ENCODE results near the gene ARHGAP8. TPM values are rescaled to one million over a fixed set of nuclear protein-coding genes. Genes with fewer than 3 reads are reported as not detected.

Gene ARHGAP8
- total and polyA plus RNA-seq, 2 donors (not counting 1 experiment from before 2014, with no cell fraction given): 0.37 TPM; not detected in 1

GRCh38 chr22:44707178-44707577 is 45.2 kb upstream of the ARHGAP8 start:
- Histone ChIP-seq H3K9me3 (ENCODE audit: control extremely low read depth in 1 of 3, control insufficient read depth in 2 of 3, insufficient read depth in 1 of 3, low read length in 2 of 3) (peaks cover 0 to 5% (median 0%) of the 10 kb centered on the region in 3 donors), H3K4me3 (ENCODE audit: control extremely low read depth in 1 of 5, extremely low read depth in 1 of 5, insufficient read depth in 1 of 5, low read depth in 2 of 5, low read length in 4 of 5) (no peak overlapping the region), H3K79me2 (ENCODE audit: control insufficient read depth, insufficient read depth, low read length) (peaks cover 48% of the 10 kb centered on the region), H3K4me2 (replicated peaks; ENCODE audit: low read depth, low read length, poor library complexity, severe bottlenecking) (no peak overlapping the region), H3K36me3 (replicated peaks in 1 of 2; ENCODE audit: control extremely low read depth in 1 of 2, control insufficient read depth in 1 of 2, extremely low read depth in 1 of 2, insufficient read depth in 2 of 2, low read length in 1 of 2) (no peaks in the 10 kb centered on the region), H4K20me1 (ENCODE audit: control insufficient read depth, insufficient read depth, low read length, poor library complexity, severe bottlenecking) (peaks cover 13% of the 10 kb centered on the region), H3K27ac (ENCODE audit: low read length in 2 of 2) (no peak overlapping the region), H3K9ac (ENCODE audit: low read length) (no peak overlapping the region), H3K27me3 (replicated peaks in 1 of 4; ENCODE audit: control extremely low read depth in 1 of 4, control insufficient read depth in 3 of 4, insufficient read depth in 4 of 4, low read length in 3 of 4) (peaks cover 0 to 4% (median 0%) of the 10 kb centered on the region in 4 experiments), H2AFZ (ENCODE audit: insufficient read depth, low read depth, low read length, poor library complexity, severe bottlenecking) (no peak overlapping the region), H3K4me1 (ENCODE audit: control insufficient read depth in 2 of 2, insufficient read depth in 2 of 2, low read length in 2 of 2) (peaks cover 29 to 41% of the 10 kb centered on the region in 2 donors)
- Mint-ChIP-seq H3K27me3 (no peaks in the 10 kb centered on the region), H3K9me3 (ENCODE audit: insufficient read depth) (no peaks in the 10 kb centered on the region), H3K4me1 (peaks cover 34% of the 10 kb centered on the region), H3K27ac (no peak overlapping the region), H3K4me3 (no peak overlapping the region)
- ATAC-seq (ENCODE audit: low read depth): no peak
- no peak for TF ChIP-seq CTCF (IDR thresholded peaks at IDR 0.05)
- no peak for TF ChIP-seq EZH2 (IDR thresholded peaks at IDR 0.05; ENCODE audit: borderline replicate concordance, insufficient read depth, low read depth, low read length, poor library complexity, severe bottlenecking)
- intact Hi-C loops (cut with micrococcal nuclease): no loop called here
- 98% methylated on average over 8 of the region's 10 CpGs for WGBS (ENCODE audit: insufficient coverage)
- no peak for DNase-seq
- CTCF ChIA-PET: interaction anchor here (1.6 to 1.9 kb wide), 2 partner anchors 11 to 27 kb away, joined by 6 to 7 read pairs; no protein-coding TSS in a partner anchor
- POLR2A ChIA-PET: no interaction called here

- no peaks in the 10 kb centered on the region for H3K9me3 Mint-ChIP-seq (ENCODE audit: insufficient read depth)
- Histone ChIP-seq H4K20me1 (ENCODE audit: control insufficient read depth, insufficient read depth, low read length, poor library complexity, severe bottlenecking) (peaks cover 10% of the 10 kb centered on the region), H3K9me3 (ENCODE audit: control extremely low read depth in 1 of 3, control insufficient read depth in 2 of 3, insufficient read depth in 1 of 3, low read length in 2 of 3) (peaks cover 0 to 5% (median 0%) of the 10 kb centered on the region in 3 donors), H3K9ac (ENCODE audit: low read length) (no peak overlapping the region), H3K27me3 (replicated peaks in 1 of 4; ENCODE audit: control extremely low read depth in 1 of 4, control insufficient read depth in 3 of 4, insufficient read depth in 4 of 4, low read length in 3 of 4) (peaks cover 0 to 4% (median 0%) of the 10 kb centered on the region in 4 experiments), H3K79me2 (ENCODE audit: control insufficient read depth, insufficient read depth, low read length) (peaks cover 46% of the 10 kb centered on the region), H3K4me1 (ENCODE audit: control insufficient read depth in 2 of 2, insufficient read depth in 2 of 2, low read length in 2 of 2) (peaks cover 28 to 41% of the 10 kb centered on the region in 2 donors), H3K36me3 (replicated peaks in 1 of 2; ENCODE audit: control extremely low read depth in 1 of 2, control insufficient read depth in 1 of 2, extremely low read depth in 1 of 2, insufficient read depth in 2 of 2, low read length in 1 of 2) (no peaks in the 10 kb centered on the region), H3K4me2 (replicated peaks; ENCODE audit: low read depth, low read length, poor library complexity, severe bottlenecking) (no peak overlapping the region), H2AFZ (ENCODE audit: insufficient read depth, low read depth, low read length, poor library complexity, severe bottlenecking) (no peak overlapping the region), H3K27ac (ENCODE audit: low read length in 2 of 2) (no peak overlapping the region), H3K4me3 (ENCODE audit: control extremely low read depth in 1 of 5, extremely low read depth in 1 of 5, insufficient read depth in 1 of 5, low read depth in 2 of 5, low read length in 4 of 5) (no peak overlapping the region)
- CTCF ChIA-PET: interaction anchor here (1.6 to 1.9 kb wide), 2 partner anchors 12 to 27 kb away, joined by 6 to 7 read pairs; no protein-coding TSS in a partner anchor
- intact Hi-C loops (cut with micrococcal nuclease): no loop called here
- 100% methylated on average over 11 of the region's 11 CpGs for WGBS (ENCODE audit: insufficient coverage)
- ATAC-seq (ENCODE audit: low read depth) (no peak), DNase-seq (no peak)
- H3K27ac Mint-ChIP-seq: no peak overlapping the region
- H3K27me3 Mint-ChIP-seq: no peaks in the 10 kb centered on the region
- peaks cover 34% of the 10 kb centered on the region for H3K4me1 Mint-ChIP-seq
- POLR2A ChIA-PET: no interaction called here
- no peak overlapping the region for H3K4me3 Mint-ChIP-seq
- TF ChIP-seq EZH2 (IDR thresholded peaks at IDR 0.05; ENCODE audit: borderline replicate concordance, insufficient read depth, low read depth, low read length, poor library complexity, severe bottlenecking) (no peak), CTCF (IDR thresholded peaks at IDR 0.05) (no peak)
These were observed 44.6 kb upstream of the ARHGAP8 start for GRCh38 chr22:44707752-44708151.

Measured in B cell (primary cell).